Nephron progenitor cell (in vitro differentiated cells): ENCODE measurements around the gene HOXA7.

Experiments used
- DNase-seq: peaks from one replicate; pipeline ENCODE4 v3.0.0; 2021
- H3K27ac Mint-ChIP-seq: 2 replicates; pipeline ENCODE4 v1.8.0; 2021; ENCODE audit warnings: mild to moderate bottlenecking, moderate library complexity, mixed read lengths
- H3K27me3 Mint-ChIP-seq: 2 replicates; pipeline ENCODE4 v1.8.0; 2021; ENCODE audit warnings: mild to moderate bottlenecking, low read depth, mixed read lengths; ENCODE audit not compliant: poor library complexity
- H3K36me3 Mint-ChIP-seq: 2 replicates; pipeline ENCODE4 v1.8.0; 2021; ENCODE audit warnings: low read depth, mixed read lengths
- H3K4me1 Mint-ChIP-seq: 2 replicates; pipeline ENCODE4 v1.8.0; 2021; ENCODE audit warnings: mixed read lengths
- H3K4me3 Mint-ChIP-seq: 2 replicates; pipeline ENCODE4 v1.8.0; 2021; ENCODE audit warnings: mild to moderate bottlenecking, moderate library complexity, mixed read lengths
- H3K9me3 Mint-ChIP-seq: 2 replicates; pipeline ENCODE4 v1.8.0; 2021; ENCODE audit warnings: mild to moderate bottlenecking, moderate library complexity, mixed read lengths
- TF ChIP-seq, protein P1 (sequence below): fragments of 200-600 bp; sonication (generic); IDR thresholded peaks from 2 replicates; pipeline ENCODE4 v1.5.0; 2021; ENCODE audit warnings: antibody characterized with exemption

Gene HOXA7

DNA sequence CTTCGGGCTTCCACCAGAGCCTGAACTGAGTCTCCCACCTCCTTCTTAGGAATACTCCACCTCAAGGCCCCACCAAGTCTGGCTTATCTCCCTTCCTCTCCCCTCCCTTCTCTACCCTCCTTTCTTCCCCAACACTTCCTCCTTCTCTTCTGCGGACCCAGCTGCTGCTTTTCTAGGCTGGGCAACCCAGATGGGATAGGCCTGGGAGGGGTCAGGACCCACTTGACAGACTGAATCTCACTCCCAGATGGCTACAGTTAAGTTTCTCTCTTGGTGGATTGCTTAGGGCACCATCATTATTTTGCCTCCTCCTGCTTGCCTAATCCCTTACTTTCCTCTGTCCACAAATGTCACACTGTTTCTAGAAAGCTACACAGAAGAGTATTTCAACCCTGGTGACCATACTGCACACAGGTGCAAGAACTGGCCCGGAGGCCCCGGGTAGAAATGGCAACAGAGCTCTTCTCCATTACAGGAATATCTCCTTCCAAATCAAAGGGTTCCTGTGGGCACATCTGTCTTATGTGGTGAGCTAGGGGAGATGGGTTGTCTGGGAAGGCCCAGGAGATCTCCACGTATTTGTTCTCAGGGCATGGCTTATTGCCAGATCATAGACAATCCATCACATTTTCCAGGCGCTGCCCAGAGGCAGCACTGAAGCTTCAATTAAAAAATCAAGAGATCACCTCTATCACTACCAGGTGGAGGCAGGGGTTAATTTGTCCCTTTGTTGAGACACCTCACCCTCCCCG, 33.7 kb upstream of the HOXA7 start:
- no peak overlapping the region for H3K27ac Mint-ChIP-seq
- peaks cover 65% of the 10 kb centered on the region for H3K4me1 Mint-ChIP-seq
- H3K36me3 Mint-ChIP-seq = no peaks in the 10 kb centered on the region
- TF ChIP-seq, protein P1, sequence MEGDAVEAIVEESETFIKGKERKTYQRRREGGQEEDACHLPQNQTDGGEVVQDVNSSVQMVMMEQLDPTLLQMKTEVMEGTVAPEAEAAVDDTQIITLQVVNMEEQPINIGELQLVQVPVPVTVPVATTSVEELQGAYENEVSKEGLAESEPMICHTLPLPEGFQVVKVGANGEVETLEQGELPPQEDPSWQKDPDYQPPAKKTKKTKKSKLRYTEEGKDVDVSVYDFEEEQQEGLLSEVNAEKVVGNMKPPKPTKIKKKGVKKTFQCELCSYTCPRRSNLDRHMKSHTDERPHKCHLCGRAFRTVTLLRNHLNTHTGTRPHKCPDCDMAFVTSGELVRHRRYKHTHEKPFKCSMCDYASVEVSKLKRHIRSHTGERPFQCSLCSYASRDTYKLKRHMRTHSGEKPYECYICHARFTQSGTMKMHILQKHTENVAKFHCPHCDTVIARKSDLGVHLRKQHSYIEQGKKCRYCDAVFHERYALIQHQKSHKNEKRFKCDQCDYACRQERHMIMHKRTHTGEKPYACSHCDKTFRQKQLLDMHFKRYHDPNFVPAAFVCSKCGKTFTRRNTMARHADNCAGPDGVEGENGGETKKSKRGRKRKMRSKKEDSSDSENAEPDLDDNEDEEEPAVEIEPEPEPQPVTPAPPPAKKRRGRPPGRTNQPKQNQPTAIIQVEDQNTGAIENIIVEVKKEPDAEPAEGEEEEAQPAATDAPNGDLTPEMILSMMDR = no peak
- no peaks in the 10 kb centered on the region for H3K9me3 Mint-ChIP-seq
- peak; percentile 3 for DNase-seq
- H3K27me3 Mint-ChIP-seq = peaks cover 100% of the 10 kb centered on the region
- H3K4me3 Mint-ChIP-seq = peak overlapping the region; percentile 82

DNA sequence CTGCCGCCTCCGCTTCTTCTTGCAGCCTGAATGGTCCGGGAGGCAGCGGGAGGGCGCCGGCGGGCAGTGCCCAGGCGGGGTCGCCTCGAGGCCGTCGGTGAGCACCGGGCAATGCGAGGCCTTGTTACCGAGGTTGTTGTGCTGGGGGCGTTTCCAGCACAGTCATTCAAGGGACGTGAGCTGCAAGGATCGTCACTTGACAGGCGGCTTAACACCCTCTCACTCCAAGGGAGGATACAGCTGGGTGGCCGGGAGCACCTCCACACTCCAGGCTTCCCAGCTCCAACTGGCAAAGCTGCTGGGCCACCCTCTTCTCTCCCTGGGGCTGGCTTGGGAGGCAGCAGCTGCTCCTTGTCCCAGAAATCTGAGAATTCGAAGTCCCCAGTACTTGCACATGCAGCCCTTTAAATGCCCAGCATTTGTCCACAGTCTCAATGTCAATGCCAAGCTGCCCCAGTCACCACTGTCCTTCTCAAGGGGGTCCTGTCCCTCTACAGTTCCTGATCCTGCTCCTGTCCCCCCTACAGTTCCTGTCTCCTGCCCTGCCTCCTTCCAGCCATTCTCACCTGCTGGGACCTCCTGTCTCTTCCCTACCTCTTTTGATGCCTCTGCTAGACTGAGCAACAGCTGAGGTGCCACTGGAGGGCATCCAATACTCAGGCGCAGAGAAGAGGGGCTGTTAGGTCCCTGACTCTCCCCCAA, 33.0 kb upstream of the HOXA7 start:
- no peaks in the 10 kb centered on the region for H3K9me3 Mint-ChIP-seq
- H3K27me3 Mint-ChIP-seq = peaks cover 100% of the 10 kb centered on the region
- peak overlapping the region; percentile 82 for H3K4me3 Mint-ChIP-seq
- no peak overlapping the region for H3K27ac Mint-ChIP-seq
- DNase-seq = peak; percentile 42
- H3K4me1 Mint-ChIP-seq = peaks cover 71% of the 10 kb centered on the region
- no peaks in the 10 kb centered on the region for H3K36me3 Mint-ChIP-seq
- TF ChIP-seq, protein P1 = no peak

DNA sequence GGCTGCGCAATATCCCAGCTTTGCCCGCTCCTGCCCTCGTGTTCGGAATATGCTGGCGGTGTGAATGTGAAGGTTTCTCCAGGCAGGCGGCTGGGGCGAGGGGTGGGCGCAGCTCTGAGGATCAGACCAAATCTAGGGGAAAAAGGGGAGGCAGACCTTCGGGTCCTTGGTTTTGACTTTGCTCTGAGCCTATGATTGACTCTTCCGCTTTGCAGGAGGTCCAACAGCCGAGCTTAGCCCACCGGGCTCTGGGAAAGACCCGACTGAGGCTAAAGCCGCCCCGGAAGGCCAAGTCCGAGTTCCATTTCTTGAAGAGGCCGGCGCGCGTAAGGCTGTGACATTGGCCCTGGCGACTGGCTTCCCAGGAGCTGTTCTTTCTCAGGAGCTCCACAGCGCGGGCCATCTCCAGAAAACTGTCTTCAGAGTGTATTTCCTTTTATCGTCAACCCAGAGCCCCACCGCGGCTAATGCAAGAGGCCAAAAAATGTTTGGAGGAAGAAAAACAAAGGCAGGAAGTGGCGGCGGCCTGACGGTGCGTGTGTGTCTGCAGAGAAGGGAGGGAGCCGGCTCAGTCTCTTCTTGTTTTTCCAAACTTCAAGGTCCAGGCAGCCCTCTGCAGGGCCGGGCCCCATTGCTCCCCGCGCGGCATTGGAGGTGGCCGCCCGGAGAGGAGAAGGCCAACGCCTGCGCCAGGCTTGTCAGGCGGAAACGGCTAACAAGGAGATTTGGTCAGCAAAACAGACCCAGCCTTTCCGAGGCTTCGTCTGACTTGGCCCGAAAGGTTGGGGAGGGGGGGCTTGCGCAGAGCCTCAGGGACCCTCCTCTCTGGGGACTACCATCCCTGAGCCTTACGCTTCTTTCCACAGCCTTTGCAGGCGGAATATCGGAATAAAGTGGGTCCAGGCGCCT, 32.2 kb upstream of the HOXA7 start:
- H3K36me3 Mint-ChIP-seq = no peaks in the 10 kb centered on the region
- H3K27ac Mint-ChIP-seq = peak overlapping the region; percentile 80
- H3K27me3 Mint-ChIP-seq = peaks cover 98% of the 10 kb centered on the region
- peak; percentile 41 for DNase-seq
- H3K4me3 Mint-ChIP-seq = peak overlapping the region; percentile 82
- peaks cover 68% of the 10 kb centered on the region for H3K4me1 Mint-ChIP-seq
- H3K9me3 Mint-ChIP-seq = no peaks in the 10 kb centered on the region
- TF ChIP-seq, protein P1 = no peak

DNA sequence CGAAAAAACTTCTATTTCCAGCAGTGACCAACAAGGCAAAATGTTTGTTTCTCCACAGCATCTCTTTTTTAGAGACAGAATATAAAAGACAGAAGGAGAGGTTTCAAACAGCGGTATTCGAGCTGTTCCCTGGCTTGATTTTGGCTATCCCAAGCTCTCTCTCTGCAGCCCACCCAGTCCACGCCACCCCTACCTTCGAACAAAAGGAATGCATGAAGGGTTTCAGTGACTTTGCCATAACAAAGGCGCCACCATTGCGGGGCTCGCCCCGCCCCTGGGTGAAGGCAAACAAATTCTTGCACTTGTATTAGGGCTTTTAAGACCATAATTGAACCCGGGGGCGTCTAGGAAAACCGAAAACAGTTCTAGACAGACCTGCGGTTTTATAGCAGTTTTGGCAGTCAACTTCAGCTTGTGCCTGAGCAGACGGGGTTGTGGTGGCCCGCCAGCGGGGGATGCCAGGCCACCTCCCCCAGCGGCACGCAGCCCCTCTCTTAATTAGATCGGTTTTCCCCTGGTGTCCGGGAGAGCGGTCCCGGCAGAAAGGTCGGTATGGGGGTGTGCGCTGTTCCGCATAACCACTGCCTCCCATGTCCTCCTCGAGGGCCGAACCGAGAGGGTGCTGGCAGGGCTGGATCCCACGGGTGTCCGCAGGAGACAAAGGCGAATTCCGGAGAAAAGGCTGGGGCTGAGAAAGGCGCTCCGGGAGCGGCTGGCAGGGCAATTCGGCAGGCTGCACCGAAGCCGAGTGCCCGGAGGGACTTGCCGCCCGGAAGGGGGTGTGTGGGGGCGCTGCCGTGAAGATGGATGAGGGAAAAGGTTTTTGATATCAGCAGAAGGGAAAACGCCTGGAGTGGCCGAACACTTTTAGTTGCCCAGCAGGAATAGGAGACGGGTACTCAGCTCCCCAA, 31.3 kb upstream of the HOXA7 start:
- Mint-ChIP-seq H3K9me3 (no peaks in the 10 kb centered on the region), H3K27ac (no peak overlapping the region), H3K36me3 (peaks cover 2% of the 10 kb centered on the region), H3K27me3 (peaks cover 93% of the 10 kb centered on the region), H3K4me3 (peak overlapping the region; percentile 82), H3K4me1 (peaks cover 68% of the 10 kb centered on the region)
- DNase-seq = peak; percentile 46
- TF ChIP-seq, protein P1 = no peak
